Measurements from ENCODE around the gene ULK4.

ULK4 gene

DNA sequence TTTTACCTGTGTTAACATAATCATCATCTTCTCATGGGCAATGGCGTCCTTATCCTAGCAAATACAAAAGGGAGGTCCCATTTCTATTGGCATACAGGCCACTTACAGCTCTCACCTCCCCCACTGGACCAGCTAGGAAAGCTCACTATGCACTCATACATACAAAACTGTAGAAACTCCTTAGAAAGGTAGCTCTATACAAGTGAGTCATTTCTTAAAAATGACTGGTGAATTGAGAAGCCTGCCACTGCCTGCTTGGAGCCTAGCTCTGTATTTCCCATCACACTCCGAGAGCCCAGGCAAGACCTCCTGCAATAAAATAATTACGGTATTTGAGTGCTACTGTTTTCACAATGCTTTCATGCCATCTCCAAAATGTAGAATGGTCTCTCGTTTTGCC, 321.8 kb downstream of the ULK4 start:
- no peak for DNase-seq (ENCODE audit: low spot score)

- DNase-seq (ENCODE audit: low spot score) = no peak
Observed at GRCh38 chr3:41638381-41638780, 323.5 kb downstream of the ULK4 start.

- DNase-seq (ENCODE audit: low spot score) = no peak
Observed at GRCh38 chr3:41632700-41633099, 329.2 kb downstream of the ULK4 start.

DNA sequence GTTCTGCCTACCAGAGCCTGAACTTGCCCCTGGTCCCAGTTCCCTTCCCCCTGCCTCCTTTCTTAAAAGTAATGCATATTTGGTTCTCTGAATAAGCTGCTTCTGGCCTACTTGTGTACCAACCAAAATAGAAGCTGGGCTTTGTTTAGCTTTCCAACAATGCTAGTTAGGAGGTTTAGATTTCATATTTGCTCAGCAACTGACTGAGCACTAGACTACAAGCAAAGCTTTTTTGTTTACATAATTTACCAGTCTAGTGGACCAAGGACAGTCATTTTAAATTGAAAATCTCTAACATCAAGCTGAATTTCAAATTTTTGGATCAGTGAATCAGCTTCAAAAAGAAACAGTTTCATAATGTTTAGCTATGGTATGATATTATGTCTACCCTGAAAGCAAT, 331.2 kb downstream of the ULK4 start:
- no peak for DNase-seq (ENCODE audit: low spot score)

DNA sequence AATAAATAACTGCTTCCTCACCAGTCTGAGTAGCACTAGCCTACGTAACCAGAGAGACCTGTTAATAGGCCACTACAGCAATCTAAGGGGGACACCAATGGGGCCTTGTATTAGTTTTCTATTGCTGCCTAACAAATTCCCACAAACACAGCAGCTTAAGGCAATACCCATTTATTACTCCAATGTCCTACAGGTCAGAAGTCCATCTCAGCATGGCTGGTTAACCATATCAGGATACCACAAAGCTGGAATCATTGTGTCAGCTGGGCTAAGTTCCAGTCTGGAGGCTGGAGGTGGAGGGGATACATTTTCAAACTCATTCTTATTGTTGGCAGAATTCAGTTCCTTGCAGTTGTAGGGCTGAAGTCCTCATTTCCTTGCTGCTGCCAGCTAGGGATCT, 331.9 kb downstream of the ULK4 start:
- no peak for DNase-seq (ENCODE audit: low spot score)

GRCh38 chr3:41629072-41629471, 332.8 kb downstream of the ULK4 start:
- DNase-seq (ENCODE audit: low spot score) = no peak

- DNase-seq (ENCODE audit: low spot score) = no peak
Observed at GRCh38 chr3:41627477-41628087, 334.3 kb downstream of the ULK4 start.

DNA sequence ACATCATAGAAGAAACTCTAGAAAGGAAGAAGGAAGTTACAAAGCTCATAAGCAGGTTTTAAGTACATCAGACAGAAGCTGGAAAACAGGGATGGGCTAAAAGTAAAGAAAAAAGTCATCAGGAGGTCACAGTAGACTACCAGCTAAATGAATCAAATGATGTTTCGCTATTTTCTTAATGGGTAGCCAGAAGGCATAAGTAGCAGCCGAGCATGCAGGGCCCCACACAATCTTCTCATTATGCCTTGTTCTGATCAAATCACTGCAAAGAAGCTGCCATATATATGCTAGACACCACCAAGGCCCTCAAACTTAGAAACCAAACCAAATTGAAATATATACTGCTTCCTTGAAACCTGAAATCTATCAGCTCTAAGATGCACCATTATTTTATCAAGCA, 349.1 kb downstream of the ULK4 start:
- DNase-seq (ENCODE audit: low spot score) = no peak

DNA sequence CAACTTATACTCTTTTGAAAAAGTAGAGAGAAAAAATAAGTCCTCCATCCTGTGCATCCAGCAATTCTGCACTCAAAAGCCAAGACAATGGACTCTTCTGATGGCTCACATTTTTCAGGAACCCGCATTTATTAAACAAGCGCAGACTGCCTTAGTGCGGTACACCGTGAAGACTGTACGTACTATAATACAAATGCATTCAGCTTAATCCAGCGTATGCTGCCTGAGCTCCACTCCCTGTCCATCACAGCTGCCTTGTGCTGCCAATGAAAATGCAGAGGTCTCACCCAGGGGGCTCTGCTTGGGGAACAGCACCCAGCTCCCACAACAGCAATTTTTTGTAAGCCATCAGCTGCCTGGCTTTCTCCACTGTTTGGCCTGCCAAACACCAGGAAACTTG, 350.9 kb downstream of the ULK4 start:
- DNase-seq (ENCODE audit: low spot score) = no peak

DNA sequence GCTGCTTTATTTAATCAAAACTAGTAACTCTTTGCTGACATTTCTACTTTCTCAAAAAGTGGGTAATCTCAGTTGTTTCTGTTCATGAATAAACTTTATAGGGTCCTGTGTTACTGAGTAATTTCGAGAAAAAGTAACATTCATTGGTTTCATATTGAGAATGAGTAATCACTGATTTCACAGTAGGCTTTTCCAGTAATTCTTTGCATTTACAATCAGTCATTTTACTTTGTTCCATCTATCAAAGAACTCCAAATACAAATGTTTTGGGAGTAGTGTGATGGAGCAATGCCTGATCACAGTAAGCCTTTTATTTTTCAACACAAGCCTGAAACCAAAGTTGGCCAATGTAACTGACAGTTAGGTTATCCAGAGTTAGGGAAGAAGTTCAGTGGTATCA, 353.6 kb downstream of the ULK4 start:
- no peak for DNase-seq (ENCODE audit: low spot score)

- no peak for DNase-seq (ENCODE audit: low spot score)
Observed at GRCh38 chr3:41603807-41604206, 358.1 kb downstream of the ULK4 start.

- no peak for DNase-seq (ENCODE audit: low spot score)
Observed at GRCh38 chr3:41602121-41602520, 359.8 kb downstream of the ULK4 start.

GRCh38 chr3:41601404-41601987, 360.4 kb downstream of the ULK4 start:
- no peak for DNase-seq (ENCODE audit: low spot score)

DNA sequence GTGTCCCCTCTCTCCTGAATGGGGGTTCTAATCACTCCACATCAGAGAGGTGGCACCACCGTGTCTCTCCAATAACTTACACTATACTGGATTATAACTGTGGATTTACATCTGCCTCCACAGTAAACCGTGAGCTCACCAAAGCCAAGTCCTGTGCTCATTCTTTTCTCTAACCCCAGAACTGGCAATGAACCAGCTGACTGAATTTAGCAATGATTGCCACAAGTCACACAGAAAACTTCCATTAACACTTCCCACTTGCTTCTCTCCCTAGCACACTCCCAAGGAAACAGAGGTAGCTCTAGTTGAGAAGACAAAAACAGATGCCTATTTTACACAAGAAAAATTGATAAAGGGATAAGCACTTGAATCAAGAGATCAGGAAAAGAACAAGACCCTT, 361.3 kb downstream of the ULK4 start:
- no peak for DNase-seq (ENCODE audit: low spot score)

DNA sequence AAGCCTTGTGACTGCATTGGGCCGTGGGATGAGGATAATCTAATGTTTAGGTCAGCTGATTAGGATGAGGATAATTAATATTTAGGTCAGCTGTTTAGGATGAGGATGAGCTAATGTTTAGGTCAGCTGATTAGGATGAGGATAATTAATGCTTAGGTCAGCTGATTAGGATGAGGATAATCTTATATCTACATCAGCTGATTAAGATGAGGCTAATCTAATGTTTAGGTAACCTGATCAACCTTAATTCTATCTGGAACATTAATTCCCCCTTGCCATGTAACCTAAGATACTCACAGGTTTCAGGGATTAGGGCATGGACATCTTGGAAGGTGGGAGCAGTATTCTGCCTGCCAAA, 362.8 kb downstream of the ULK4 start:
- DNase-seq (ENCODE audit: low spot score) = no peak

DNA sequence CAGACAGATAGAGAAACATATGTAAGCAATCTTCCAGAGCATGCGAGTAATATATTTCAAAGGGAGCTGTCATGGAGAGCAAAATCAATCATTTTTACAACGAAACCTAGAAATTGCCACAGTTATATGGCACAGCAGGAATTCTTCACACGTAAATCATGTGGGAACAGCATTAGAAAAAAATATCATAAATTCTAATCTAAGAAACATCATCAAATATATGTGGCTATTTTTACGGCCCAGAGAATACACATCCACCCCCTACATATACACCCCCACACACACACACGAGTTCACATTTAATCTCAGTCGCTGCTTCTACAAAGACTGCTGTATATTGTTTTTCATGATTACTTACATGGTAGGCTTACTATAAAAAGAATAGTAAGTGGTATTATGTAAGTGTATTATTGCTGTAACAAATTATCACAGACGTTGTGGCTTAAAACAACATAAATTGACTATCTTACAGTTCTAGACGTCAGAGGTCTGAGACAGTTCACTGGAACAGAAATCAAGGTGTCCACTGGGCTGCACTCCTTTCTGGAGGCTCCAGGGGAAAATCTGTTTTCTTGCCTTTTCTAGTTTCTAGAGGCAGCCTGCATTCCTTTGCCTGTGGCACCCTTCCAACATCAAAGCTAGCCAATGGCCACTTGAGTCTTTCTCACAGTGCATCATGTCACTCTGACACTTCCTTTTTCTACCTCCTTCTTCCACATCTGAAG, 363.3 kb downstream of the ULK4 start:
- no peak for DNase-seq (ENCODE audit: low spot score)

DNA sequence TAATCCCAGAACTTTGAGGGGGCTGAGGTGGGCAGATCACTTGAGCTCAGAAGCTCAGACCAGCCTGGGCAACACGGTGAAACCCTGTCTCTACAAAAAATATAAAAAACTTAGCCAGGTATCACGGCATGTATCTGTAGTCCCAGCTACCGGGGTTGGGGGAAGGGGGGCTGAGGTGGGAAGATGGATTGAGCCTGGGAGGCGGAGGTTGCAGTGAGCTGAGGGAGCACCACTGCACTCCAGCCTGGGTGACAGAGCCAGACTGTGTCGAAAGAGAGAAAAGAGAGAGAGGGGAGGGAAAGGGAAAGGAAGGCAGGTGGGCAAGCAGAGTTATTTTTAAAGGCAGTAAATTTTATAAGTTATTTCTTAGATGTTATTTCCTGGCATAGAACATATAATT, 368.1 kb downstream of the ULK4 start:
- DNase-seq (ENCODE audit: low spot score) = no peak

GRCh38 chr3:41592753-41593510, 369.0 kb downstream of the ULK4 start:
- DNase-seq (ENCODE audit: low spot score) = no peak

DNA sequence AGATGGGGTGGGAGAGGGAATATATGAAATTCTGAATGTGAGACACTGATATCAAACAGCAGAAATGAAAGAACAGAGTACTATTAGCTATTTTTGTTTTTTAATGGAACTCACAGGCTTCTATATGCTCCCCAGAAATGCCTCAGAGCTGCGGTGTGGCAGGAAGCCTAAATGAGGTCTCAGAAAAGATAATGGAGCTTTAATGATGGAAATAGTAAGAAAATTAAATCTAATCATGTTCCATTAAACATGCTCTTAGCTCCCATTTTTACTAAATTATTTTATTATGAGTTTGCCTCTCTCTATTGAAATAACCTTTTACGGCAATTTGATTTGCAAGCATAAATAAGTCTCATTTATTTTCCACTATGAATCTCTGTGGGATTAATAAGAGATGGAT, 378.9 kb downstream of the ULK4 start:
- DNase-seq (ENCODE audit: low spot score) = no peak

GRCh38 chr3:41581700-41582099, 380.2 kb downstream of the ULK4 start:
- DNase-seq (ENCODE audit: low spot score) = peak; percentile 43

DNA sequence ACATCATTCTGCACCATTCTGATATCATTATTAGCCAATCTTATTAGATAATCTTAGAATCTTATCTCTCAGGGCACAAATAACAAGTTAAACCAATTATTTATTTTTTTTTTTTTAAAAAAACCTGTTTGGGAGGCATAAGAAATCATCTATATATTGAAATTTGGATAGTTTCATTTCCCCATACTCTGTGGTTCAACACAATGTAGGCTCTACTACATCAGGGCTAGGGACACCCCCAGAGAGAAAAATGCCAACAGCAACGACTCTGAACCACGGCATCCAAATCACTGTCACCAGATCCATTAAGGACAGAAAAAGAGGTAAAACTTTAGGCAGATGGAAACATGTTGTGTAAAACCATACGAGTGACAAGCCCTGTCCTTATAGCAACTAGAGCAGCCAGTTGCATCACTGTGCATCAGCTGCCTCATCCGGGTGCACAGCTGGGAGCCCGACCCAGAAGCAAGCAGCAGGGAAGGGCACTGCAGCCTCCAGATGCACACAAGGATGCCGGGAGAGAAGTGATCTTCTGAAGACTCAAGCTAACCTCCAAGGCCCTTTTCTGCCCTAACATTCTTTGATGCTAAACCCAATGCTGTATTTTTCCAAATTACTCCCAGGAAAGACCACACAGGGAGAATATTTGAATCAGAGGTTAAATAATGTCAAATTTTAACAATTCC, 381.5 kb downstream of the ULK4 start:
- DNase-seq (ENCODE audit: low spot score) = no peak

DNA sequence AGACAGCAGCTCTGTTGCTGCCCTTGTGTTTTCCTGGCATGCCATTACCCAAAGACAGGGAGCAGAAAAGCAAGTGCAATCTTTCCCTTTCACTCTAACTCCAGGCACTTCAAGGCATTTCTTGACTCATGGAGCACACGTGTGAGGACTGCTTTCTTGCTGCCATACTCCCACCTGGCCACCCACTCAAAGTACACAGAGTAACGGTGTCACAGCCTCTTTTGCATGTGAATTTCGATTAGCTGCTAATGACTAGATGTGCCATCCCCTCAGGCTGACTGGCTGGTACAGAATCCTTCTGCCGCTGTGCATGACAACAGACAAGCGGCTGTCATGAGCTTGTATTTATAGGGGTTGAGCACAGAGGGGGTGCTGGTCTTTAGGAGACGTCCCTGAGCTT, 382.0 kb downstream of the ULK4 start:
- no peak for DNase-seq (ENCODE audit: low spot score)

DNA sequence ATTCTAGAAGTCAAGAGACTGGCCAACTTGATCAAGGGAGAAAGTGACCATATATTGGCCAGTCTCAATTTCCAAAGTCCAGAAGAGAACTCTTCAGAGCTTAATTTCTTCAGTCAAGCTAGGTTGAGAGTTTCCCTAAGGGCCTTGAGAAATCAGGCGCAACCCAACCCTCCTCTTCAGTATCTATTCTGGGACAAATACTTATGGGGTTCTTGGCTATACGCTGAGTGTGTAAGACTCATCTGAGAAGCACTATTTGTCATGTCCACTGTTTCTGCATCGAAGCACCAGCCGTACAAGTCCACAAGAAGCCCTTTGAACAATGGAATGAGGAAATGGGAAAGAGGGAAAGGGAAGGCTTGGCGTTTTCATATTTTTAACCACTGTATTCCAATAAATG, 383.1 kb downstream of the ULK4 start:
- no peak for DNase-seq (ENCODE audit: low spot score)
